Retinal pigment epithelial cell (primary cell): ENCODE data around the gene TRAF3IP1.

Source experiments
- DNase-seq: peaks from one replicate; pipeline ENCODE4 v3.0.0-alpha.2; 2010; ENCODE audit warnings: low read depth
- H3K4me3 ChIP-seq: 2 replicates; pipeline ENCODE4 v1.5.1; 2011; ENCODE audit warnings: mild to moderate bottlenecking, low read length, control low read depth, moderate library complexity
- CTCF ChIP-seq: conservative IDR thresholded peaks from 2 replicates; pipeline ENCODE4 v1.5.1; 2011; ENCODE audit warnings: low read depth, low read length, control low read depth, inconsistent platforms

TRAF3IP1 gene

GRCh38 chr2:238420442-238420841 lies 100.1 kb downstream of the TRAF3IP1 start:
- no peak for DNase-seq
- H3K4me3 ChIP-seq, result no peak overlapping the region
- no peak for TF ChIP-seq CTCF

- TF ChIP-seq CTCF, result no peak
- no peak for DNase-seq
- no peak overlapping the region for H3K4me3 ChIP-seq
These were observed 100.8 kb downstream of the TRAF3IP1 start for GRCh38 chr2:238420878-238421694.

- TF ChIP-seq CTCF, result no peak
- no peak for DNase-seq
- no peak overlapping the region for H3K4me3 ChIP-seq
These were observed 101.3 kb downstream of the TRAF3IP1 start for GRCh38 chr2:238421695-238422035.

GRCh38 chr2:238422285-238422684 lies 102.0 kb downstream of the TRAF3IP1 start:
- H3K4me3 ChIP-seq, result no peak overlapping the region
- DNase-seq, result no peak
- no peak for TF ChIP-seq CTCF

- no peak for DNase-seq
- no peak overlapping the region for H3K4me3 ChIP-seq
- TF ChIP-seq CTCF, result no peak
These were observed 102.6 kb downstream of the TRAF3IP1 start for GRCh38 chr2:238422940-238423339.

- no peak for TF ChIP-seq CTCF
- no peak overlapping the region for H3K4me3 ChIP-seq
These were observed 103.4 kb downstream of the TRAF3IP1 start for GRCh38 chr2:238423561-238424312.

GRCh38 chr2:238424313-238424700 lies 104.0 kb downstream of the TRAF3IP1 start:
- no peak overlapping the region for H3K4me3 ChIP-seq
- no peak for DNase-seq
- TF ChIP-seq CTCF, result no peak

More at GRCh38 chr2:238423561-238424312, 103.4 kb downstream of the TRAF3IP1 start:
- no peak for DNase-seq
